Activated CD4-positive, alpha-beta T cell treated with anti-CD3 and anti-CD28 coated beads for 36 hours (primary cell): ENCODE results near the gene NADK. TPM values are rescaled to one million over a fixed set of nuclear protein-coding genes. Genes with fewer than 3 reads are reported as not detected.
"Not testable (repeated sequence)": the region's sequence is repeated elsewhere in the genome, so short reads cannot be mapped to it uniquely, and the experiment has no call there.

Experiments
- ATAC-seq: fragments of 200-7000 bp; cut with Tn5 transposase; one replicate; pipeline ENCODE4 v1.10.0; 2021; ENCODE audit warnings: mild to moderate bottlenecking, moderate library complexity
- CTCF ChIA-PET: fragments of 350-600 bp; sonication (Branson Sonifier 250); formaldehyde crosslinking; loops from one replicate; lab custom pipeline; 2021; ENCODE audit warnings: antibody characterized with exemption; lab: Charles Lee
- POLR2A ChIA-PET: fragments of 350-600 bp; sonication (Branson Sonifier 250); formaldehyde crosslinking; loops from one replicate; lab custom pipeline; 2021; ENCODE audit warnings: antibody characterized with exemption, inconsistent platforms; lab: Charles Lee
- DNase-seq: peaks from one replicate; pipeline ENCODE4 v3.0.0-alpha.2; 2020
- H3K27ac Mint-ChIP-seq: one replicate; pipeline ENCODE4 v1.8.0; 2021; ENCODE audit warnings: mixed read lengths
- H3K27me3 Mint-ChIP-seq: one replicate; pipeline ENCODE4 v1.8.0; 2021; ENCODE audit warnings: mixed read lengths
- H3K36me3 Mint-ChIP-seq: one replicate; pipeline ENCODE4 v1.8.0; 2021; ENCODE audit warnings: low read depth, mixed read lengths
- H3K4me1 Mint-ChIP-seq: one replicate; pipeline ENCODE4 v1.8.0; 2021; ENCODE audit warnings: mixed read lengths
- H3K4me3 Mint-ChIP-seq: one replicate; pipeline ENCODE4 v1.8.0; 2021; ENCODE audit warnings: mild to moderate bottlenecking, moderate library complexity, mixed read lengths
- H3K9me3 Mint-ChIP-seq: one replicate; pipeline ENCODE4 v1.8.0; 2021; ENCODE audit warnings: low read depth, mixed read lengths
- intact Hi-C, 2 experiments: fragments of 100-400 bp; cut with DNase I in 1 of 2; cut with micrococcal nuclease in 1 of 2; formaldehyde crosslinking; loops; one replicate each; pipeline versions ENCODE4 v1.14.2 to v1.15.1; 2022 to 2024; cut with DNase I, micrococcal nuclease
- total RNA-seq, 2 experiments: library from RNA; stranded (reverse); gene quantifications; one replicate each; pipeline ENCODE4 v1.2.3, GENCODE V29; 2021

NADK gene
- total RNA-seq, 2 experiments from 2014 or later: 53.1 to 56.2 TPM

DNA sequence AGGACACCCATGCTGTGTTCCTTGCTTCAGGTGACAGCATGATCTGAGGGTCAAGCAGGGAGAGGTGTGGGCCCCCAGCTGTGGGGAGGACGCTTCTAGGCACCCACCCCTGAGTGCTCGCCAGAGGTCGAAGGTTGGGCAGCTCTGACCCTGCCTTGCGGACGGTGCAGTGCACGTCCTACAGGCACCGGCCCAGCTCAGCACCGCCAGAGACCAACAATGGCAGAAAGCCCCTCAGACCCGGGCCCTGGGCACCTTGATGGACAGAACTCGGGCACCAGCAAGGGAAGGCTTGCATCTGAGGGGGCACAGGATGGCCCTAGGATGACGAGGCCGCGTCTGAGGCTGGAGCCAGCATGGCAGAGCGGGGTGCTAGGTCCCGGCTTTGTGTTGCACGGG is 24.7 kb downstream of the NADK start:
- DNase-seq: no peak
- H3K27ac Mint-ChIP-seq: no peak overlapping the region

DNA sequence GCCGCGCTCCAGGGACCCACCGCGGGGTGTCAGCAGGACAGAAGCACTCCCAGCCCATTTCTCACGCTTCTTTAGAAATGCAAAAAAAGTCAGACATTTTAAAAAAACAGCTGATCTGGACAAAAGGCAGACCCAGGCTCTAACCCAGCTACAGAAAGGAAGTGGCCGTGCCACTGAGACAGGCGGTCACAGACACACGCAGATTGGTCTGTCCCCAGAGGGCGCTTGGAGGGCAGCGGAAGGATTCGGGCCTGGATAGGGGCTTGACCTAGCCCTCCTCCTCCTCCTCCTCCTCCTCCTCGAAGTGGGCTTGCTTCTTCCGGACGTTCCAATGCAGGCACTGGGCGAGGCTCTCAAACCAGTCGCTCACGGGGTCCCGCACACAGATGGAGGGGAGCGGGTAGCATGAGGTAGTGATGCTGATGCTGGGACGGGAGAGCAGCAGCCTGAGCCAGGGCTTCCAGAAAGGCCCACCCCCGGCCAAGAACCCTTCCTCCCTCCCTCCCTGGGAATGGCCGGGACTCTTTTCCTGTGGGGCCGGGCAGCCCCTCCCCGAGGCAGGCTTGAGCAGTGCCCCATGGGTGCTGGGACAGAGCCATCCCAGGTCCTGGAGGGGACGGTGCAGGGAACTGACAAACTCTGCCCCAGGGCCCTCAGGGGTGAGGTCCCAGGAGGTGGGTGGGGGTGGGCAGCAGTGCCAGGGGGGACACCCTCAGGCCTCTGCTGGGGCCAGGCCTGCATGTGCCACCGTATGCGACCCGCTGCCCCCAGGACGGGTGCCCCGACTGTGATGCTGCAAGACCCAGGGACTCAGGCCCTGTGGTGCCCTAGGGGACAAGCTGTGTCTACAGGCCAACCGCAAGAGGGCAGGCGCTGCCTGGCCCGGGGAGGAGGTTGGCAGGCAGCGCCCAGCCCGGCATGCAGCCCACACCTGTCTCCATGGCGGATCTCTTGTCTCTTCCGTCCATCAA is 25.3 kb downstream of the NADK start:
- Mint-ChIP-seq H3K36me3 (peaks cover 15% of the 10 kb centered on the region), H3K27ac (no peak overlapping the region), H3K9me3 (no peaks in the 10 kb centered on the region), H3K4me1 (peaks cover 3% of the 10 kb centered on the region), H3K27me3 (no peaks in the 10 kb centered on the region), H3K4me3 (no peak overlapping the region)
- ChIA-PET CTCF (no interaction called here), POLR2A (no interaction called here)
- ATAC-seq (no peak), DNase-seq (no peak)
- intact Hi-C loops: no loop called here

More for the DNA sequence above, 24.7 kb downstream of the NADK start:
- Mint-ChIP-seq H3K9me3 (no peaks in the 10 kb centered on the region), H3K4me3 (no peak overlapping the region), H3K36me3 (peaks cover 17% of the 10 kb centered on the region), H3K27me3 (no peaks in the 10 kb centered on the region), H3K4me1 (peaks cover 3% of the 10 kb centered on the region)
- POLR2A ChIA-PET: no interaction called here
- CTCF ChIA-PET: no interaction called here
- ATAC-seq: no peak
- intact Hi-C loops: no loop called here

DNA sequence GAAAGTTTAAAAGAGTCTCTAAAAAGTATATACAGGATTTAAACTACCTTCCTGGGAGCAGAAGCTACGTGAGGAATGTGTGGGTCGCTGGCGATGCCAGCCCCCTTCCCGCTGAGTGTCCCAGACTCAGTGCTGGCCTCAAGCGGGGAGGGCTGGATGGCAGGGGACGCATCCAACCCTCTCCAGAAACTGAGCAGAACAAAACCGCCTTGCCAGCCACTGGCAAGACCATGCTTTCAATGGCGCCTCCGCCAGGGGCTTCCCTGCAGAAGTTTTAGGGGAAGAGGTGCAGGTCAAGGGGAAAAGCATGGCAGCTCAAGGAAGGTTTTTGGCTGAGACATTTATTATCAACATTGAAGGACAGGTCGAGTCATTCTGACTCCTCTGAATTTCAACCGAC is 26.1 kb downstream of the NADK start:
- Mint-ChIP-seq H3K9me3 (no peaks in the 10 kb centered on the region), H3K4me1 (peaks cover 3% of the 10 kb centered on the region), H3K36me3 (peaks cover 8% of the 10 kb centered on the region), H3K27me3 (no peaks in the 10 kb centered on the region), H3K4me3 (no peak overlapping the region), H3K27ac (no peak overlapping the region)
- intact Hi-C loops: no loop called here
- CTCF ChIA-PET: no interaction called here
- DNase-seq (no peak), ATAC-seq (no peak)
- POLR2A ChIA-PET: no interaction called here

DNA sequence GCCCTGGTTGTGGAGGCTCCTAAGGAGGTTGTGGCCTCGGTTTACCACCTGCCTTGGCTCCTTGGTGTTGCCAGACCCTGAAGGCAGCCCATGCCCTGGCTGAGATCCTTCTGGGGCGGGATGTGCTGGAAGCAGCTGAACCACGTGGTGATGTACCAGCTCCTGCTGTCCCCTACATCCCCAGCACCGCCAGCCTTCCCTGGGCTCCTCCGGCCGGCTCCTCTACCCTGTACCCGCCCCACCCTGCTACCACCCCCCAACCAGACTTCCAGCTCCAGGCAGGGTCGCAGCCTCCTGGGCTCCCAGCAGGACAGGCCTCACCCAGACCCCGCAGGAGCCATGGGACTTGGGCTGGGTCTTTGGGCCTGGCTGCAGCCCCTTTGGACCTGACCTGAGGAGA is 28.3 kb downstream of the NADK start:
- H3K27ac Mint-ChIP-seq, H3K9me3 Mint-ChIP-seq, DNase-seq, CTCF ChIA-PET, ATAC-seq, POLR2A ChIA-PET, H3K27me3 Mint-ChIP-seq, H3K4me3 Mint-ChIP-seq, H3K36me3 Mint-ChIP-seq, H3K4me1 Mint-ChIP-seq: not testable (repeated sequence)
- intact Hi-C loops: loop anchor here in 1 of 2 experiments (2.0 to 10.0 kb wide), 2 partner anchors 55 to 159 kb away; partner anchors contain the start of gene SLC35E2B

DNA sequence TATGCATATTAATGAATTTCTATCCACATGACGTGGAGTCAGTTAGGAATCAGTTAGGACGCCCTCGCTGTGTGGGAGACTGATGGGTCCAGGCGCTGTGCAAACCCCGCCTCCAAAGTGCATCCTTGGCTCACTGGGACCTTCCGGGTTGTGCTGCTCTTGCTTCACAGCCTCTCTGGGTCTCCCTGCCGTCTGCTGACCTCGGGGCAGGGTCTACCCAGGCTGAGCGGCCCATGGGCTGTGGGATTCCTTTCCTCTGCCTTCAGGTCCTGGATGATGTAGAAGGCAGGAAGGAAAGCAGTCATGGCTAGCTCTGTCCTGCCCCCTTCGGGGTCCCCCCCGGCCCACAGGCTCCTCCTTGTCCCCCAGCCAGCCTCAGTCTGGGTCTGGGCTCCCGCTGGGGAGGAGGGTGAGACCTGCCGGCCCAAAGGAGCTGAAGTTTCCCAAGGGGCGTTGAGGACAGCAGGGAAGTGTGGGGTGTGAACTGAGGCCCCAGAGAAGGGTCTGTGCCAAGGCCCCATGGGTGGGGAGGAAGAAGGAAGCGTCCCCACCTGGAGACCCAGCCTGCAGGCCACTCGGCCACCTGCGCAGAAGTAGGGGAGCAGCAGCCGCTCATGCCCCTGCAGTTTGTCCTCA is 29.5 kb downstream of the NADK start:
- Mint-ChIP-seq H3K27ac (peak overlapping the region; percentile 8), H3K4me1 (peaks cover 3% of the 10 kb centered on the region), H3K9me3 (no peaks in the 10 kb centered on the region), H3K36me3 (peaks cover 3% of the 10 kb centered on the region), H3K27me3 (no peaks in the 10 kb centered on the region), H3K4me3 (no peak overlapping the region)
- ChIA-PET POLR2A (no interaction called here), CTCF (no interaction called here)
- DNase-seq: no peak
- intact Hi-C loops: loop anchor here in 1 of 2 experiments (2.0 to 10.0 kb wide), 2 partner anchors 54 to 160 kb away; partner anchors contain the start of gene SLC35E2B
- ATAC-seq: no peak

DNA sequence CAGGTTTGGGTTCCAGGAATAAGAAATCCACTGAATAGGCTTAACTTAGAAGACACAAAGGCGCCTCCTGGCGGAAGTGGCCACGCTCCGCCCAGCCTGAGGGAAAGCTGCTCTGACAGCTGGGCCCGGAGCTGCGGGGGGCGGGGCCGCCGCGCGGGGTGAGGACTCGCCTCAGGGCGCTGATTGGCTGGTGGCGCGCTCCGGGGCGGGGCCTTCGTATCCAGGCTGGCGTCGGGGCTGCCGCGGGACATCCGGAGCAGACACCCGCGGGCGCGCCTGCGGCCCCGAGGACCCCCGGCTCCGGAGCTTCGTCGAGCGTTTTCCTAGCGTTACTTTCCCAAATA is 31.7 kb downstream of the NADK start:
- H3K27ac Mint-ChIP-seq, CTCF ChIA-PET, H3K27me3 Mint-ChIP-seq, POLR2A ChIA-PET, DNase-seq, H3K36me3 Mint-ChIP-seq, H3K4me1 Mint-ChIP-seq, H3K9me3 Mint-ChIP-seq: not testable (repeated sequence)
- peak overlapping the region; percentile 32 for H3K4me3 Mint-ChIP-seq
- peak; percentile 90 for ATAC-seq
- intact Hi-C loops: loop anchor here in 1 of 2 experiments (10.0 kb wide), 1 partner anchor 52 kb away; the partner anchor contains the start of gene SLC35E2B

DNA sequence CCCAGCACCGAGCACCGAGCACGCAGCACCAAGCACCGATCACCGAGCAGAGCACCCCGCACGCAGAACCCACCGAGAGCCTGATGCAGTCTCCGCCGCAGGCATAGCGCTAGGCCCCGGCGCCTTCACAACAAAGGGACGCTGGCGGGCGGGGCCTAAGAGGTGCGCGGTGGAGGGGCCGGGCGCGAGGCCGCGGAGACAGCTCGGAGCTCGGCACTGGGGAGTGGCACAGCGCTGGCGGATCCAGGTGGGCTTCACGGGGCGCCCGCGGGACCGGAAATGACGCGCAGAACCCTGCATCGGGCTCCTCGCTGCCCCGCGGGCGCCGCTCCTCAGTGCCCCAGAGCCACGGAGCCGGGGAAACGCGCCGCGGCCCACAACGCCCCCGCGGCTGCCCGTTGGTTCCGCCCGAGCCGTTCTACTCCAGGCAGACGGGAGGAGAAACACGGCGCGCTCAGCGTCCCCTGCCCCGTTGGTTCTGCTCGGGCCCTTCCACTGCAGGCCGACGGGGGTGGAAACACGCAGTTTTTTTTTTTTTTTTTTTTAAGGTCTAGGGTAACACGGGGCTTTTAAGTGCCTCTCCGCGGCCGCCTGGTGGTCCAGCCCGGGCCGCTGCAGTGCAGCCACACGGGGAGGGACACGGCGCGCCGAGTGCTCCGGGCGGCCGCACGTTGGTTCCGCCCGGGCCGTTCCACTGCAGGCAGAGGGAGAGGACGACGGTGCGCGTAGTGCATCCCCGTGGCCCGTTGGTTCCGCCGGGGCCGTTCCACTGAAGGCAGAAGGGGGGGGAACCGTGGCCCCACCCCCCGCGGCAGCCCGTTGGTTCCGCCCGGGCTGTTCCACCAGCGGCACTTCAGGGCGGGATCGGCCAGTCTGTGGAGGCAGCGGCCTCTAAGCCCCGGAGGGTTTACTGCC is 32.4 kb downstream of the NADK start:
- CTCF ChIA-PET, H3K36me3 Mint-ChIP-seq, H3K9me3 Mint-ChIP-seq, H3K4me1 Mint-ChIP-seq, POLR2A ChIA-PET, H3K27me3 Mint-ChIP-seq: not testable (repeated sequence)
- ATAC-seq: peak; percentile 66
- DNase-seq: peak; percentile 87
- Mint-ChIP-seq H3K27ac (peak overlapping the region; percentile 58), H3K4me3 (peak overlapping the region; percentile 43)
- intact Hi-C loops: loop anchor here in 1 of 2 experiments (10.0 kb wide), 1 partner anchor 51 kb away; the partner anchor contains the start of gene SLC35E2B

DNA sequence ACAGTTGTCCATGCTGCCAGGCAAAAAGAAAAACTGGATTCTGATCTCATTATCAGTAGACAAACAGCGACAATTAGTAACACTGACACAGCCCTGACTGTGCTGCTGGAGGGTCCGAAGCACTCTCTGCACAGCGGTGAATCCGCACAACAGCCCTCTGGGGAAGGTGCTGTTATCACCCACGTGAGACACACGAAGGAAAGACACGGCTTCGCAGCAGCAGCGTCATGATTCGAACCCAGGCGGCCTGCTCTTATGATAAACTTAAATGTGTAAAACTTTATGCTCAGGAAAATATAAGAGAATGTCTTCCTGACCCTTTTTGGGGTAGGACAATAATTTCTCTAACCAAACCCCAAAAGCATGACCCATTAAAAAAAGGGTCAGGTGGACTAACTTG is 35.7 kb downstream of the NADK start:
- CTCF ChIA-PET, H3K27ac Mint-ChIP-seq, H3K4me1 Mint-ChIP-seq, POLR2A ChIA-PET, H3K36me3 Mint-ChIP-seq, H3K27me3 Mint-ChIP-seq, H3K9me3 Mint-ChIP-seq, H3K4me3 Mint-ChIP-seq, DNase-seq, ATAC-seq: not testable (repeated sequence)
- intact Hi-C loops: loop anchor here in 1 of 2 experiments (10.0 kb wide), 1 partner anchor 48 kb away; the partner anchor contains the start of gene SLC35E2B

DNA sequence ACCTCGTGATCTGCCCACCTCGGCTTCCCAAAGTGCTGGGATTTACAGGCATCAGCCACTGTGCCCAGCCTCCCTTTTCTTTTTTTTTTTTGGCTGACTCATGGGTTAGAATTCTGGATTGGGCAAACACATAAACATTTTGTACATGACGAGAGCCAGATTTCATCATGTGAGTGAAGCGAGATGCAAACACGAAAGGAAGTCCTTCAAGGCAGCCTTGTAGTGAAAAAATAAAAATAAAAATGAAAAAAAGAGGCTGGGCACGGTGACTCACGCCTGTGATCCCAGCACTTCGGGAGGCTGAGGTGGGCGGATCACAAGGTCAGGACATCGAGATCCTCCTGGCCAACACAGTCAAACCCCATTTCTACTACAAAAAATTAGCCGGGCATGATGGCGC is 37.3 kb downstream of the NADK start:
- ATAC-seq, CTCF ChIA-PET, H3K36me3 Mint-ChIP-seq, DNase-seq, POLR2A ChIA-PET, H3K4me1 Mint-ChIP-seq, H3K4me3 Mint-ChIP-seq, H3K27me3 Mint-ChIP-seq, H3K9me3 Mint-ChIP-seq: not testable (repeated sequence)
- peak overlapping the region; percentile 8 for H3K27ac Mint-ChIP-seq
- intact Hi-C loops: loop anchor here in 1 of 2 experiments (10.0 kb wide), 1 partner anchor 46 kb away; the partner anchor contains the start of gene SLC35E2B

DNA sequence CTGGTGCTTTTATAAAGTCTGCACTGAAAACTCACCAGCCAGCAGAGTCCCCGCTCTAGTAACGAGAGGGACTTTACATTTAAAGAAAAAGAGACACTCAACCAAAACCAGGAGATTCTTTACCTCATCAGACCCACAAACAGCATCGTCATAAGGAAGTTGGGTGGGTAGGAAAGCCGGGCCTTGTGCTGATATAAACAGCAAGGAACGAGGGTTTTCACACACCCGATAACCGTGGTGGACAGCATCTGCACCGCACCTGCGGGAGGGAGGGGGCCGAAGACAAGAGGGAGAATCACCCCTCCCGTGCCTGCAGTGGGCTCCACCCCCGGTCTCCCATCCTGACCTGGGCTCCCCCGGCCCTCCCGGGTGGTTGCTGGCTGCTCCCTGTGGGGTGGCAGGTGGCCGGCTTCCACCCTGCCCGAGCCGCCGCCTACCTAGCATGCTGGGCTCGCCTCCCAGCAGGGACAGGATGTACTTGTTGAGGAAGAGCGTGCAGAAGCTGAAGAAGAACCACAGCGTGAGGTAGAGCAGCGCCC is 39.4 kb downstream of the NADK start:
- H3K36me3 Mint-ChIP-seq, ATAC-seq, H3K9me3 Mint-ChIP-seq, H3K27ac Mint-ChIP-seq, CTCF ChIA-PET, intact Hi-C loops, H3K4me3 Mint-ChIP-seq, POLR2A ChIA-PET, H3K4me1 Mint-ChIP-seq, DNase-seq, H3K27me3 Mint-ChIP-seq: not testable (repeated sequence)
